ENCODE data around the gene GNAI1.

The GNAI1 gene

GRCh38 chr7:80253237-80253636 is 118.6 kb downstream of the GNAI1 start:
- no peak for DNase-seq (ENCODE audit: low read depth)

GRCh38 chr7:80253653-80254052 is 119.0 kb downstream of the GNAI1 start:
- no peak for DNase-seq (ENCODE audit: low read depth)

GRCh38 chr7:80255656-80256055 is 121.0 kb downstream of the GNAI1 start:
- DNase-seq (ENCODE audit: low read depth): no peak

DNA sequence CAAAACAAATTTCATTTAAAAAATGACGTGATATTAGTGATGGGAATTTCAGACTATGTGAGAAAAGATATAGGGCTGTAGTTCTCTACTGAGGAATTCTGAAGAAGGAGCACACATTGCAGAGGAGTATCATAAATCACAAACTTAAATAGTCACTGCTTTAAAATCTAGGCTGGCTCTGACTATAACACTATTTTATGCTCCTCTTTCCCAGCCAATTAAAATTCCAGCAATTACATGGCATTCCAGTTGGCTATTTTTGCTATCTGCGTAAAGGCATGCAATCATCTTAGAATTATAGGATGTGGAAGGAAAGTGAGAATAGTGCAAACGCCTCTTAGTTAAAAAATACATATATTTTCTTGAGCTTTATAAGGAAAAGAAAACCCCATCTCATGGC is 123.1 kb downstream of the GNAI1 start:
- DNase-seq (ENCODE audit: low read depth): no peak

DNA sequence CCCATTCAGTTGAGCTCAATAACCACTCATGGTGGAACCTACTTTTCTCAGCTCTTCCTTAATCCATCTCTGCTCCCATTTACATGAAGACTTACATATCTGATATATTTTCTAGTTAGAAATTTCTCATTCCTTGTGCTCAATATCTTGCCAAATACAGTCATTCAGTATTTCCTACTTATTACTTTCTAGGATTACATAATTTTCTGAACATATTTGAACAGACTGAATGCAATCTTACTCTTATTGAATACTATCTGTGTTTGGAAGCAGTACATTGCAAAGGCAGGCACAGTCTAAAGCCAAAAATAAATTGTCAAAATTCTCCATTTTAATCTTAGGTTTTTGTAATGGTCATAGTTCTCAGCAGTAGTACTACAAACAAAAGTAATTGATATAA is 126.0 kb downstream of the GNAI1 start:
- DNase-seq (ENCODE audit: low read depth): no peak

- DNase-seq (ENCODE audit: low read depth): no peak
These were observed 128.7 kb downstream of the GNAI1 start for GRCh38 chr7:80263333-80263732.

- DNase-seq (ENCODE audit: low read depth): no peak
These were observed 129.2 kb downstream of the GNAI1 start for GRCh38 chr7:80263821-80264220.

DNA sequence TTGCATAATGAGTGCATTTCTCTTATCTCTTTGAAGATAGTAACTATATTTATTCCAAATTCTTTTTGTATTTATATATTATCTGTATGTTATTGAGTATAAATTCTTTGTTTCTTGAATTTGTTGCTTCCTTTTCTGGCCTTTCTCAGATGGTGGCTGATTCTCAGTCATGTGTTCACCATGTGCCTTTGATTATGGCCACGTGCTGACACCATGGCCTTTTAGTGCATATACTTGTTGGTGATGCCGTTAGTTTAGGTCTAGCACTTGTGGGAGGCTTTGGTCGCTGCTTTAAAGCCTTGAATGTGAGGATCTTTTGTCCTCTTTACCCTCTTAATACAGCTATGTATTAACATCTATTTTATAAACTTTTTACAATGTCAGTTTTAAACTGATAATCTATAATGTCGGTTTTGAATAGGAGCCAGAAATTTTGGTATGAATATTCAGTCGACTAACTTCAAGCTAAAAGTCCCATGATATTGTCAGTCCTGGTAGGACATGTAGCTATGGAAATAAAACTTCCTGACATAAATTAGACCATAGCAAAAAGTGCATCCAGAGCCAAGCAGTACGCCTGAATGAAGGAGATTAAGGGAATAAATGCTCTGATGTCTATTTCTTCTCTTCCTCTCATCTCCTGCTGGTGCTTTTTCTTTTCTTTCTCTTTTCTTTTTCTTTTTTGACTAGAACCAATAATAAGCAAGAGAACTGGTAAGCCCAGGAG is 130.3 kb downstream of the GNAI1 start:
- DNase-seq (ENCODE audit: low read depth): no peak

GRCh38 chr7:80272560-80273239 is 138.1 kb downstream of the GNAI1 start:
- DNase-seq (ENCODE audit: low read depth): no peak

GRCh38 chr7:80273327-80273726 is 138.7 kb downstream of the GNAI1 start:
- no peak for DNase-seq (ENCODE audit: low read depth)

- no peak for DNase-seq (ENCODE audit: low read depth)
These were observed 140.6 kb downstream of the GNAI1 start for GRCh38 chr7:80275192-80275605.

All from non-pigmented ciliary epithelial cell (primary cell).